Stimulated activated CD4-positive, alpha-beta T cell treated with anti-CD3 and anti-CD28 coated beads, Interleukin-15, amount 100 ng/mL, for 48 hours (primary cell): ENCODE results near the gene UGDH.

Experiments used
- DNase-seq, 2 donors: peaks; one replicate each; pipeline ENCODE4 v3.0.0-alpha.2; 2020; ENCODE audit warnings: low read depth in 2 of 2

The UGDH gene

GRCh38 chr4:39452860-39453587 is 74.2 kb downstream of the UGDH start:
- DNase-seq = no peak

DNA sequence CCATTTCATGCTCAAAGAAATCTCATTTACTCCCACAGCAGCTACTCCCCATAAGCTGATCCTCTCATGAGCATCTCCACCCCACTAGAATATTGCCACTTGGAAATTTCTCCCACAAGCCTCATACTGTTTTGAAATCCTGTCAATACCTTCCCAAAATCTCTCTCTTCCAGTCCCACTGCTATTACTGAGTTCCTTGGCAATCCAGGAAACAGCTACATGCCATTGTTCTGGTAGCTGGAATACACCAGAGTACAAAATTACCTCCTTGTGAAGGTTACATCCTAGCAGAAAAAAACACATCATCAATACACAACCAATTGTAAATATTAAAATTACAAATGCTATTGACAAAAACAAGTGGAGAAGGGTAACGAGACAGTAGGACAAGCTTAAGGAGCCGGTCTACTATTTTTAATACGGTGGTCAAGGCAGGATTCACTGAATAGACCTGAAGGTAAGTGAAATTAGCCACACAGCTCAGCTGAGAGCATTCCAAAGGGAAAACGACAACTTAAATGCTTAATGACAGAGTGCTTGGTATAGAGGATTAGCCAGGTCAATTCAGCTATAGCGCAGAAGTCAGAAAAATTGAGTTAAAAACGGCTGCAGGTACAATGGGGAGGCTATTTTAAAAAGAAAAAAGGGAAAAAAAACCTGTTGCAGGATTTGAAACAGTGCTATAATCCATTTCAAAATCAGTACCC is 74.9 kb downstream of the UGDH start:
- DNase-seq = no peak

DNA sequence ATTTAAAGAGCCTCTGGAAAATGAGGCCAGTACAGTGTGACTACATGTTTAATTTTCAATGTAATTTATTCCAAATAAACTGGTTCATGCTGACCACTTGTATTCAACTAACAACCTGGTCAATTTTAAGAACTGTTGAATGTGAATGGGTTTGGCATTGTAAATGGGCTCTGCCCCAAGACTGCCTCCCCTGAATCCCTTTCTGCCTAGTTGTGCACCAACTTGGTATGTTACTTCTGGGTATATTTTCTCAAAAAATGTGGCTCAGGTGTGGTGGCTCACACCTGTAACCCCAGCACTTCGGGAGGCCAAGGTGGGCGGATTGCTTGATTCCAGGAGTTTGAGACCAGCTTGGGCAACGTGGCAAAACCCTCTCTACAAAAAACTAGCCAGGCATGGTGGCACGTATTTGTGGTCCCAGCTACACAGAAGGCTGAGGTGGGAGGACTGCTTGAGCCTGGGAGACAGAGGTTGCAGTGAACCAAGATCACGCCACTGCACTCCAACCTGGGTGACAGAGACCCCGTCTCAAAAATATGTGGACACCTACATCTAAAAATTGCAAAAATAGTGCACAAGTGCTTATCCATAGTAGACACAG is 75.7 kb downstream of the UGDH start:
- no peak for DNase-seq

GRCh38 chr4:39450618-39451017 is 76.6 kb downstream of the UGDH start:
- no peak for DNase-seq
